ENCODE measurements around the gene SLC38A8.

Gene SLC38A8

GRCh38 chr16:84015399-84015798 lies 27.2 kb downstream of the SLC38A8 start:
- no peaks in the 10 kb centered on the region for H3K27me3 ChIP-seq (ENCODE audit: control insufficient read depth, insufficient read depth, low read length)
- no peaks in the 10 kb centered on the region for H3K36me3 ChIP-seq (ENCODE audit: control insufficient read depth, insufficient read depth, low read length)
- no peaks in the 10 kb centered on the region for H3K9me3 ChIP-seq (ENCODE audit: control insufficient read depth, low read length)
- no peak overlapping the region for H3K4me3 ChIP-seq (ENCODE audit: low read length)
- H3K4me1 ChIP-seq (ENCODE audit: control insufficient read depth, insufficient read depth, low read length): peaks cover 4% of the 10 kb centered on the region
- no peak overlapping the region for H3K9ac ChIP-seq (ENCODE audit: low read length)

GRCh38 chr16:84014570-84015327 lies 27.8 kb downstream of the SLC38A8 start:
- Histone ChIP-seq H3K27me3 (ENCODE audit: control insufficient read depth, insufficient read depth, low read length) (no peaks in the 10 kb centered on the region), H3K9me3 (ENCODE audit: control insufficient read depth, low read length) (no peaks in the 10 kb centered on the region), H3K36me3 (ENCODE audit: control insufficient read depth, insufficient read depth, low read length) (no peaks in the 10 kb centered on the region), H3K4me3 (ENCODE audit: low read length) (no peak overlapping the region), H3K4me1 (ENCODE audit: control insufficient read depth, insufficient read depth, low read length) (peaks cover 4% of the 10 kb centered on the region), H3K9ac (ENCODE audit: low read length) (no peak overlapping the region)

- Histone ChIP-seq H3K27me3 (ENCODE audit: control insufficient read depth, insufficient read depth, low read length) (no peaks in the 10 kb centered on the region), H3K9me3 (ENCODE audit: control insufficient read depth, low read length) (no peaks in the 10 kb centered on the region), H3K36me3 (ENCODE audit: control insufficient read depth, insufficient read depth, low read length) (no peaks in the 10 kb centered on the region), H3K9ac (ENCODE audit: low read length) (no peak overlapping the region), H3K4me1 (ENCODE audit: control insufficient read depth, insufficient read depth, low read length) (peaks cover 4% of the 10 kb centered on the region), H3K4me3 (ENCODE audit: low read length) (no peak overlapping the region)
Measured at GRCh38 chr16:84013787-84014569, 28.6 kb downstream of the SLC38A8 start.

- H3K9ac ChIP-seq (ENCODE audit: low read length): no peak overlapping the region
Measured at GRCh38 chr16:84009282-84009681, 33.3 kb downstream of the SLC38A8 start.

GRCh38 chr16:84007965-84008364 lies 34.6 kb downstream of the SLC38A8 start:
- no peaks in the 10 kb centered on the region for H3K27me3 ChIP-seq (ENCODE audit: control insufficient read depth, insufficient read depth, low read length)
- no peaks in the 10 kb centered on the region for H3K36me3 ChIP-seq (ENCODE audit: control insufficient read depth, insufficient read depth, low read length)
- H3K4me1 ChIP-seq (ENCODE audit: control insufficient read depth, insufficient read depth, low read length): no peaks in the 10 kb centered on the region
- H3K9me3 ChIP-seq (ENCODE audit: control insufficient read depth, low read length): no peaks in the 10 kb centered on the region
- no peak overlapping the region for H3K9ac ChIP-seq (ENCODE audit: low read length)
- no peak overlapping the region for H3K4me3 ChIP-seq (ENCODE audit: low read length)

More at GRCh38 chr16:84009282-84009681, 33.3 kb downstream of the SLC38A8 start:
- Histone ChIP-seq H3K27me3 (ENCODE audit: control insufficient read depth, insufficient read depth, low read length) (no peaks in the 10 kb centered on the region), H3K36me3 (ENCODE audit: control insufficient read depth, insufficient read depth, low read length) (no peaks in the 10 kb centered on the region), H3K4me3 (ENCODE audit: low read length) (no peak overlapping the region), H3K4me1 (ENCODE audit: control insufficient read depth, insufficient read depth, low read length) (no peaks in the 10 kb centered on the region), H3K9me3 (ENCODE audit: control insufficient read depth, low read length) (no peaks in the 10 kb centered on the region)

GRCh38 chr16:84007520-84007919 lies 35.1 kb downstream of the SLC38A8 start:
- no peaks in the 10 kb centered on the region for H3K36me3 ChIP-seq (ENCODE audit: control insufficient read depth, insufficient read depth, low read length)
- no peak overlapping the region for H3K9ac ChIP-seq (ENCODE audit: low read length)
- H3K4me3 ChIP-seq (ENCODE audit: low read length): no peak overlapping the region
- H3K27me3 ChIP-seq (ENCODE audit: control insufficient read depth, insufficient read depth, low read length): no peaks in the 10 kb centered on the region
- no peaks in the 10 kb centered on the region for H3K4me1 ChIP-seq (ENCODE audit: control insufficient read depth, insufficient read depth, low read length)
- H3K9me3 ChIP-seq (ENCODE audit: control insufficient read depth, low read length): no peaks in the 10 kb centered on the region

GRCh38 chr16:84005391-84005790 lies 37.2 kb downstream of the SLC38A8 start:
- Histone ChIP-seq H3K36me3 (ENCODE audit: control insufficient read depth, insufficient read depth, low read length) (no peaks in the 10 kb centered on the region), H3K9me3 (ENCODE audit: control insufficient read depth, low read length) (no peaks in the 10 kb centered on the region), H3K4me1 (ENCODE audit: control insufficient read depth, insufficient read depth, low read length) (no peaks in the 10 kb centered on the region), H3K4me3 (ENCODE audit: low read length) (no peak overlapping the region), H3K27me3 (ENCODE audit: control insufficient read depth, insufficient read depth, low read length) (no peaks in the 10 kb centered on the region), H3K9ac (ENCODE audit: low read length) (no peak overlapping the region)

GRCh38 chr16:84004442-84004841 lies 38.2 kb downstream of the SLC38A8 start:
- H3K27me3 ChIP-seq (ENCODE audit: control insufficient read depth, insufficient read depth, low read length): no peaks in the 10 kb centered on the region
- no peaks in the 10 kb centered on the region for H3K4me1 ChIP-seq (ENCODE audit: control insufficient read depth, insufficient read depth, low read length)
- no peaks in the 10 kb centered on the region for H3K36me3 ChIP-seq (ENCODE audit: control insufficient read depth, insufficient read depth, low read length)
- H3K9ac ChIP-seq (ENCODE audit: low read length): no peak overlapping the region
- H3K4me3 ChIP-seq (ENCODE audit: low read length): no peak overlapping the region
- H3K9me3 ChIP-seq (ENCODE audit: control insufficient read depth, low read length): no peaks in the 10 kb centered on the region

- Histone ChIP-seq H3K4me1 (ENCODE audit: control insufficient read depth, insufficient read depth, low read length) (no peaks in the 10 kb centered on the region), H3K36me3 (ENCODE audit: control insufficient read depth, insufficient read depth, low read length) (no peaks in the 10 kb centered on the region), H3K27me3 (ENCODE audit: control insufficient read depth, insufficient read depth, low read length) (peaks cover 3% of the 10 kb centered on the region), H3K4me3 (ENCODE audit: low read length) (no peak overlapping the region), H3K9me3 (ENCODE audit: control insufficient read depth, low read length) (no peaks in the 10 kb centered on the region), H3K9ac (ENCODE audit: low read length) (no peak overlapping the region)
Measured at GRCh38 chr16:84003038-84003437, 39.6 kb downstream of the SLC38A8 start.

GRCh38 chr16:84001726-84002125 lies 40.9 kb downstream of the SLC38A8 start:
- Histone ChIP-seq H3K9me3 (ENCODE audit: control insufficient read depth, low read length) (no peaks in the 10 kb centered on the region), H3K4me3 (ENCODE audit: low read length) (no peak overlapping the region), H3K36me3 (ENCODE audit: control insufficient read depth, insufficient read depth, low read length) (no peaks in the 10 kb centered on the region), H3K4me1 (ENCODE audit: control insufficient read depth, insufficient read depth, low read length) (no peaks in the 10 kb centered on the region), H3K9ac (ENCODE audit: low read length) (no peak overlapping the region), H3K27me3 (ENCODE audit: control insufficient read depth, insufficient read depth, low read length) (peaks cover 3% of the 10 kb centered on the region)

GRCh38 chr16:84000989-84001642 lies 41.5 kb downstream of the SLC38A8 start:
- H3K4me1 ChIP-seq (ENCODE audit: control insufficient read depth, insufficient read depth, low read length): no peaks in the 10 kb centered on the region
- no peaks in the 10 kb centered on the region for H3K36me3 ChIP-seq (ENCODE audit: control insufficient read depth, insufficient read depth, low read length)
- H3K4me3 ChIP-seq (ENCODE audit: low read length): no peak overlapping the region
- H3K27me3 ChIP-seq (ENCODE audit: control insufficient read depth, insufficient read depth, low read length): peaks cover 3% of the 10 kb centered on the region
- H3K9ac ChIP-seq (ENCODE audit: low read length): no peak overlapping the region
- H3K9me3 ChIP-seq (ENCODE audit: control insufficient read depth, low read length): no peaks in the 10 kb centered on the region

- H3K4me1 ChIP-seq (ENCODE audit: control insufficient read depth, insufficient read depth, low read length): no peaks in the 10 kb centered on the region
- no peaks in the 10 kb centered on the region for H3K9me3 ChIP-seq (ENCODE audit: control insufficient read depth, low read length)
- H3K4me3 ChIP-seq (ENCODE audit: low read length): no peak overlapping the region
- no peak overlapping the region for H3K9ac ChIP-seq (ENCODE audit: low read length)
- H3K36me3 ChIP-seq (ENCODE audit: control insufficient read depth, insufficient read depth, low read length): no peaks in the 10 kb centered on the region
- H3K27me3 ChIP-seq (ENCODE audit: control insufficient read depth, insufficient read depth, low read length): peaks cover 6% of the 10 kb centered on the region
Measured at GRCh38 chr16:83998091-83998490, 44.5 kb downstream of the SLC38A8 start.

Data from mucosa of stomach (tissue), 1 donor.